ENCODE measurements around the gene SLC4A9.

DNA sequence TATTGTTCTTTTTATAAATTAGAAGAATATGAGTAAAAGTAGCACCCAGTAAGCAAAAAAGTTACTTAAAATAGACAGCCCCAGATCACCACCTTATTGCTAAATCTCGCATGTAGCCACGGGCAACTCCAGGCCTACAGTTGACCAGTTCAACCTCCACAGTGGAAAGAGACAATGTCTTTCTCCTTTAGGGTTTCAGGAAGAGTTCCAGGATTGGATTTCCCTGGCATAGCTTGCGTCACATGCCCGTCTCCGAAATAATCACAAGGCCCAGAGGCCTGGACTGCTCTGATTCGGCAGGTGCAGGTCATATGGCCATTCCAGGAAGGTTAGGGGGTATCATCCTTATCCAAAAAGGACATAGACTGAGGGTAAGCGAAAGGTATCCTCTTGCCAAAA, 47.2 kb upstream of the SLC4A9 start:
- TF ChIP-seq, protein P1, sequence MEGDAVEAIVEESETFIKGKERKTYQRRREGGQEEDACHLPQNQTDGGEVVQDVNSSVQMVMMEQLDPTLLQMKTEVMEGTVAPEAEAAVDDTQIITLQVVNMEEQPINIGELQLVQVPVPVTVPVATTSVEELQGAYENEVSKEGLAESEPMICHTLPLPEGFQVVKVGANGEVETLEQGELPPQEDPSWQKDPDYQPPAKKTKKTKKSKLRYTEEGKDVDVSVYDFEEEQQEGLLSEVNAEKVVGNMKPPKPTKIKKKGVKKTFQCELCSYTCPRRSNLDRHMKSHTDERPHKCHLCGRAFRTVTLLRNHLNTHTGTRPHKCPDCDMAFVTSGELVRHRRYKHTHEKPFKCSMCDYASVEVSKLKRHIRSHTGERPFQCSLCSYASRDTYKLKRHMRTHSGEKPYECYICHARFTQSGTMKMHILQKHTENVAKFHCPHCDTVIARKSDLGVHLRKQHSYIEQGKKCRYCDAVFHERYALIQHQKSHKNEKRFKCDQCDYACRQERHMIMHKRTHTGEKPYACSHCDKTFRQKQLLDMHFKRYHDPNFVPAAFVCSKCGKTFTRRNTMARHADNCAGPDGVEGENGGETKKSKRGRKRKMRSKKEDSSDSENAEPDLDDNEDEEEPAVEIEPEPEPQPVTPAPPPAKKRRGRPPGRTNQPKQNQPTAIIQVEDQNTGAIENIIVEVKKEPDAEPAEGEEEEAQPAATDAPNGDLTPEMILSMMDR (IDR thresholded peaks at IDR 0.05; ENCODE audit: low read depth, low read length, poor library complexity, severe bottlenecking), result no peak
- TF ChIP-seq EZH2phosphoT487 (IDR thresholded peaks at IDR 0.05; ENCODE audit: borderline replicate concordance, low read length), result no peak
